Amniotic epithelial cell (primary cell): ENCODE results near the gene NFATC2.
A peak's percentile ranks its signal among the peaks of the same experiment; 100 is the strongest.
"Not testable (repeated sequence)": the region's sequence is repeated elsewhere in the genome, so short reads cannot be mapped to it uniquely, and the experiment has no call there.

Source experiments
- DNase-seq: peaks from one replicate; pipeline ENCODE4 v3.0.0-alpha.2; 2010; ENCODE audit warnings: low read depth

NFATC2 gene

DNA sequence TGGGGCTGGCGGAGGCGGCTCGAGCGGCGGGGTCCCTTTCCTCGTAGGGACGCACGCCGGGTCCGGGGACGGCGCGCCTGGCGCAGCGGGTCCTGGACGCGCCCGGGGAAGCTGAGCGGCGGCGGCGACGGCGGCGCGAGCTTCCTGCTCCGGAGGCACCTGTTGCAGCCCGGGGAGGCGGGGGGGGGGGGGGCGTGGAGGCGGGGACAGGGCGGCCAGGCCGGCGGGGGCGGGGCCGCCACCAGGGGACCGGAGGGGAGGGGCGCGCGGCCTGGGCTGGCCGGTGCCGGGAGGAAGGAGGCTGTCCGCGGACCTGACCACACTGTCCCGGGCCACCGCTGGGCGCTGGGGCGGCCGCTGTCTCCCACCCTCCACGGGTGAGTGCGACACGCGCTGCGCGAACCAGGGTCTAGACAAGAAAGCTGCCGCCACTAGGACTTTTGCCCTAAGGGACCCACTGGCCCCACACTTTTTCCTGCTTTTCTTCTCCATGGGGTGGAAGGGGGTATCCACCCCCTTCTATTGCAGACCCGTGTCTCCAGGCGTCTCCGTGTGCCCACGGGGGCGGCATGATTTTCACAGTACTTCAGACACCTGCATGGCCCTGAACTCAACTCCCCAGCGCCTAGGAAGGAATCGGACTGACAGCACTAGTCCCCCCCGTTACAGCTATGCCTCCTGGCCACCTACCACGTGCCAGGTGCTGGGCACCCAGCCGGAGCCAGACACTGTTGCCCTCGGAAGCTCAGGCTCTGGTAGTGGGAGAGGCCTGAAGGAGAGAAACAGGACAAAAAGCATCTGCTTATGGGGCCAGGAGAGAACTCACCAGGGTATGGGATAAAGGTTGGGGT is at the start of gene NFATC2:
Gene NFATC2, minus strand, starts transcription at position 149 of the 851 bp plus-strand sequence. CDS start 220 bp downstream, outside the sequence.
- DNase-seq, result no peak

GRCh38 chr20:51591871-51592270 is 49.4 kb upstream of the NFATC2 start:
- DNase-seq, result no peak

DNA sequence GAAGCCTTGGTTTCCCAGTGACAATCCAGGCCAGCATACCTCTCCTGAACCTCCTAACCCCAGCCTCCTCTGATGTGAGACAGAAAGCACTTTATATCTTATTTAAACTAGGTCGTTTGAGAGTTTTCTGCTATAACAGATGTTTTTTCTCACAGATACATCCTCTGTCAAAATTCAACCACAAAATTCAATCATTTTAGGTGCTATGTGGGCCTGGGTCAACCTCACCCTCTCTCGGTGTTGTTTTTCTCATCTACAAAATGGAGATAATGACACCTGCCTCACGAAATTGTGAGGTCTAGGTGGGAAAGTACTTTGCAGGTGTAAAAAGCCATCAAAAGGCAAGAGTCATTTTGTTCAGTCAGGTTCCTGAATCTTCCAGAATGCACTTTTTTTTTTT is 46.2 kb upstream of the NFATC2 start:
- no peak for DNase-seq

DNA sequence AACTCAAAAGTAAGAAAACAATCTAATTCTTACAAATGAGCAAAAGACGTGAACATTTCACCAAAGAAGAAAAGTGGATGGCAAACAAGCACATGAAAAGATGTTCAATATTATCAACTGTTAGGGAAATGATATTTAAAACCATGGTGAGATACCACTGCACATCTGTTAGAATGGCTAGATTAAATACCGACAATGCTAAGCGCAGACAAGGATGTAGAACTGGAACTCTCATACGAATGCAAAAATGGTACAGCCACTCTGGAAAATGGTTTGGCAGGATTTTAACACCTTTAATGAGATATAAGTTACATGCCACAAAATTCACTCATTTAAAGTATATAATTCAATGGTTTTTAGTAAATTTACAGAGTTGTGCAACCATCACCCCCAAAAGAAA is 44.6 kb upstream of the NFATC2 start:
- no peak for DNase-seq

DNA sequence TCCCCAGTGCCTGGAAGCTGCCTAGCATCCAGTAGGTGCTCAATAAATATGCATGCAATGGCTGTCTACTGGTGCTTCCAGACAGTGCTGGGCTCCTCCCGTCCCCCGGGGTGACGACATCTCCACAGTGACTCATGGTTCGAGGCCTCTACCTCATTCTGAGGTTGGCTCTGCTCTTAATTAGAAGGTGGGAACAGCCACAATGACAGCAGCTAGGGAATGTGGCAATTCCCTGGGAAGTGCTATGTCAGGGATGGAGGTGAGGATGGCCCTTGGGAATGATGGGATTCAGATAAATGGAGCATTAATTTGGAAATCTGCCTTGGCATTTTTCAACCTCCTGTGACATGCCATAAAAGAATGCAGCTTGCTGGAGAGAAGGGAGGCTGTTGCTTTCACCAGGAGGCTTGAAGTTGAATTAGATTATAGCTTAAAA is 43.5 kb upstream of the NFATC2 start:
- peak; percentile 86 for DNase-seq

- DNase-seq, result no peak
These were observed 42.6 kb upstream of the NFATC2 start for GRCh38 chr20:51585148-51585547.

DNA sequence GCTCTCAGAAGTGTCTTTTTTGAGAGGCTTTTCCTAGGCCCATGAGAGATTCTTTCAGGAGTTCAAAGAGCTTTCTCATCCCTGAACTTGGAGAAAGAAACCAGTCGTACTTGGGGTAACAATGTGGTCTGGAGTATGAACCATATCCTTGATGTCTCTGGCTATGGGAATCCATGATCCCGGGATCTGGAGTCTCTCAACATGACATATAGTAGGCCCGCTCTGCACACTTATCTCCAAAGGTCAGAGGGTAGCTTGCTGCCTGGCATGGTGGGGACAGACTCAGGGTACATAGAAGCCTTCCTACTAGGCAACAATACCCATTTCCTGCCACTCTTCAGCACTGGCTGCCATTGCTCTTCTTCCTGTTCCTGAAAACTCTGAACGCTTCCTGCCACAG is 42.2 kb upstream of the NFATC2 start:
- peak; percentile 42 for DNase-seq

GRCh38 chr20:51584116-51584515 is 41.6 kb upstream of the NFATC2 start:
- no peak for DNase-seq

DNA sequence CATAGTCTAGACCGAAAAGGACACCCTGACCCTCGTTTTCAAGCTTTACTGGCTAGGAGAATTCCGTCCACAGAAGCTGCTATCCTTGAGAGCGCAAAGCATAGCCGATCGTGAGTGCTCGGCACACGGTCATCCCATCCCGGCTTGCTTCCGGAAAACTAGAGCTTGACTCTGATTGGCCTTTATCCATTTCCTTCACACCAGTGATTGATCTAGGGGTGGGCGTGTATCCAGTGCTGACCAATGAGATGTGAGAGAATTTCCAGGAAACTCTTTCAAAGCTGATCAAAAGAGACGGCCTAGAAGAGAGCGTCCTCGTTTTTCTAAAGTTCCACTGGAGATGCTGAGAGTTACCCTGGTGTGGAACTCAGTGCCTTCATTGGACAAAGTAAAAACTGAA is 41.0 kb upstream of the NFATC2 start:
- DNase-seq, result no peak

- DNase-seq, result no peak
These were observed 40.6 kb upstream of the NFATC2 start for GRCh38 chr20:51583073-51583472.

- no peak for DNase-seq
These were observed 39.1 kb upstream of the NFATC2 start for GRCh38 chr20:51581571-51581970.

GRCh38 chr20:51579137-51579536 is 36.6 kb upstream of the NFATC2 start:
- peak; percentile 66 for DNase-seq

GRCh38 chr20:51578145-51578459 is 35.6 kb upstream of the NFATC2 start:
- no peak for DNase-seq

DNA sequence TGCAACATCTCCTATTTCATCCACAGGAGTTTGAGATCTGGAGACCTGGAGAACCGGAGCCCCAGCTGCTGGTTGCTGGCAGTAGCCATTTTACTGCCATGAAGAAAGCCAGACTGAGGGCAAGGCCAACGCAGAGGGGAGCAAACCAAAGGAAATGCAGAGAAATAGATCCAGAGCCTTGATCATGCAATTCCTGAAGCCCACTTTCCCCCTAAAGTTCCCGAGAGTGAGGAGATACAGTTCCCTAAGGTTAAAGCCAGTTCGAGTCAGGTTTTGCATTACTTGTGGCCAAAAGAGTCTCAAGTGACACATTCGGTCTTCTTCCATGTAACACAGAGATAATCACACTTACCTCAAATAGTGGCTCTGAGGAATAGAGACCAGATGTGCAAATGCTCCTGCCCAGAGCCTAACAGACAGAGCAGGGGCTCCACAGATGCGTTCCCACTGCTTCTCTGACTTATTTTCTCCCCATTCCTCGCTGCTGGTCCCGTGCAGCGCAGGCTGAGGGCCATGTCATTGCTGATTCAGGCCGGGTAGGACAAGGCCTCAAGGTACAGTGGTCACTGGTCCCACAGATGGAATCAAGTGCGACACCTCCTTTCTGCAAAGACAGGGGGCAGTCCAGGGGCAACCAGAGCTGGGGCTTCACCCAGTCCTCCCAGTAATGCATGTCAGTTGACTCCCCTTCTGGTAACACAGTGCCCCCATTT is 35.1 kb upstream of the NFATC2 start:
- no peak for DNase-seq

- DNase-seq, result no peak
These were observed 33.0 kb upstream of the NFATC2 start for GRCh38 chr20:51575486-51575885.

DNA sequence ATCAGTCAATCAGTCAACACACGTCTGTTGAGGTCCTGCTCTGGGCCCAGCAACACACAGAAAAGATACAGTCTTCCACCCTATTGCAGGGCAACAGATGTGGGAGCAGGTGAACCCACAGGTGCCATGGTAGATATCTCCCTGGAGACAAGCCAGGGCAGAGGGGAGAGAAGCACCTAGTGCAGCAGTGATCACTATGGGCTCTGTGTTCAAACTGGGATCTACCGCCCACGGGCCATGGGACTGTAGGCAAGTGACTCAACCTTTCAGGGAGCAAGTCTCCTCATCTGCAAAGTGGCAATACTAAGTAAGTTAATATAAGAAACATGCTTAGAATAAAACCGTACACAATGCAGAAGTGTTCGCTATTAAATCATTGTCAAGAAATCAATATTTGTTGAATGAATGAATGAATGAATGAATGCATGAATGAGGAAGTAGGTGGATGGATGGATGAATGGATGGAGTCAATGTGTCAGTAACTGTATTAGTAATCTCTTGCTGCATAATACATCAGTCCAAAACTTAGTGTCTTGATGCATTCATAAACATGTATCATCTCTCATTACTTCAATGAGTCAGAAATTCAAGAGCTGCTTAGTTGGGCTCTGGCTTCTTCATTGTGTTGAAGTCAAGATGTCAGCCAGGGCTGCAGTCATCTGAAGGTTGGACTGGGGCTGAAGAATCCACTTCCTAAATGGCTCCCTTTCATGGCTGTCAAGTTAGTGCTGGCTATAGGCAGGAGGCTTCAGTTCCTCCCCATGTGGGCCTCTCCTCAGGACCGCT is 31.9 kb upstream of the NFATC2 start:
- no peak for DNase-seq

DNA sequence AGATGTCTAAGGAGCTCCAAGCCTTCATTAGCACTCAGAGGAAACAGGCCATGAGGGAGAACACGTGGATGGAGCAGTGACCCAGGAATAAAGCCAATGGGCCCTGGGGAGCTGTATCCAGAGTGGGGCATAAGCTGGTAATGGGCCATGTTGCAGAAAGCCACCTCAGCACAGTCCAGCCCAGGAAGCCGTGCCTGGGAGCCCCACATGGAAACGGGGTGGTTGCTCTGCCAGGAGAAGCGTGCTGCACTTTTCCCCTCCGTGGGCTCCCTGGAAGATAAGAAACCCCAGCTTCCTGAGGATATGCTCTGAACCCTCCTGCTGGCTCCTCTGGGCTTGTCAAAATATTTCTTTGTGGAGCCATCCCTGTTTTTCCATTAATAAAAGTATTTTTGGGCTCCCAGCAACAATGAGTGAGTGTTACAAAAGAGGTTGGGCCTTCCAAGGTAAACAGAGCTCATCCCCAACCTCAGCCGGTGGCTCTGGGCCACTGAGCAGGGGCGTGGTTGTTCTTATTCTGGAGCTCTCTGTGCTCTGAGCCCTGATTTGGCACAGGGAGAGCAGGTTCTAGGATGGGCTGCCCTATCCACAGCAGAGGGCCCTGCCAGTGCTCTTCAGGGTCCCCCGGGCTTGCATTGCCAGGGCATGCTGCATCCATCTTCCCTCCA is 31.2 kb upstream of the NFATC2 start:
- DNase-seq, result no peak

- no peak for DNase-seq
These were observed 28.9 kb upstream of the NFATC2 start for GRCh38 chr20:51571460-51571794.

GRCh38 chr20:51570739-51571459 is 28.4 kb upstream of the NFATC2 start:
- DNase-seq, result no peak

DNA sequence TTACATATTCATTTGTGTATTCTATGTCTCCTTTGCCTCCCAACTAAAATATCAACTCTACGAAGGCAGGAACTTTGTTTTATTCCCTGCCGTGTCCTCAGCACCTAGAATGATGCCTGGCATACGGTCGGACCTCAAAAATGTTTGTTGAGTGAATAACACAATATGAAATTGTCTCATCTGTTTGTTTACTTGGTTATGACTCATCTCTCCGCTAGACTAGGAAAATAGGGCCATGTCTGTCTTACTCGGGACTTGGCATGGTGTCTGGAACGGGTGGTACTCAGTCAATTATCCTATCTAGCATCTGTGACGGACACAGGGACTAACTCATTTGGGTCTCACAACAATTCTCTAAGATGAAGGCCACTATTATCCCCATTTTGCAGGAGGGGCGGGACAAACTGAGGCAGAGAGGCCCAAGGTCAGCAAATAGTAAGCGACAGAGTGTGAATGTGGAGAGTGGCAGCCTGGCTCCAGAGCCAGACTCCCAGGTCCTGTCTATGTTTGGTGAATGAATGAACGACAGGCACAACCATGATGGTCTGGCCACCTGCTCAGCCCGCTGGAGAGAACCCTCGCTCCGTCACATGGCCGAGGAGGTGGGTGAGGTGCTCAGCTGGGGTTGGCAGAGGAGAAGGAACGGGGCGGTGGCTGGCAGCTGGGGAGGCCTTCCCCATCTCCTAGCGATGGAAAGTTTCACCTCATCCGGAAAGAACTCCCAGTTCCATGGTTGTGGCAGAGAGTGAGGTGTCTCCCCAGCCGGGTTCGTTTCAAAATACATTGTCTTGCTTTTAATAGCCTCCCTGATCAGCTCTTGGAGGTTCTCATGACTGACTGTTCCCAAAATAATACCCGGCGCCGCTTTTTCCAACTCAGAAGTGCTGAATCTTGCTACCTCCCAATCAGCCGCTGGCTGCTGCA is 27.6 kb upstream of the NFATC2 start:
- DNase-seq, result peak; percentile 27

GRCh38 chr20:51568533-51568932 is 26.0 kb upstream of the NFATC2 start:
- DNase-seq, result not testable (repeated sequence)
